ENCODE results near the gene STXBP5.

DNA sequence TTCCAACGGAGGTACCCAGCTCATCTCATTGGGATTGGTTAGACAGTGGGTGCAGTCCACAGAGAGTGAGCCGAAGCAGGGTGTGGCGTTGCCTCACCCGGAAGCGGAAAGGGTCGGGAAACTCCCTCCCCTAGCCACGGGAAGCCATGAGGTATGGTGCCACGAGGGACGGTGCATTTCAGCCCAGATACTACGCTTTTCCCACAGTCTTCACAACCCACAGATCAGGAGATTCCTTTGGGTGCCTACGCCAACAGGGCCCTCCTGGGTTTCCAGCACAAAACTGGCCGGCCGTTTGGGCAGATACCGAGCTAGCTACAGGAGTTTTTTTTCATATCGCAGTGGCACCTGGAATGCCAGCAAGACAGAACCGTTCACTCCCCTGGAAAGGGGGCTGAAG is 46.9 kb downstream of the STXBP5 start:
- TF ChIP-seq POLR2A (IDR thresholded peaks at IDR 0.05; ENCODE audit: low read length): no peak
- no peak for TF ChIP-seq FOSL2 (IDR thresholded peaks at IDR 0.05)
- no peak for TF ChIP-seq FOSL2 (CRISPR knock-in tag; IDR thresholded peaks at IDR 0.05)
- no peak for TF ChIP-seq ZC3H11A (IDR thresholded peaks at IDR 0.05)
- TF ChIP-seq, protein P1, sequence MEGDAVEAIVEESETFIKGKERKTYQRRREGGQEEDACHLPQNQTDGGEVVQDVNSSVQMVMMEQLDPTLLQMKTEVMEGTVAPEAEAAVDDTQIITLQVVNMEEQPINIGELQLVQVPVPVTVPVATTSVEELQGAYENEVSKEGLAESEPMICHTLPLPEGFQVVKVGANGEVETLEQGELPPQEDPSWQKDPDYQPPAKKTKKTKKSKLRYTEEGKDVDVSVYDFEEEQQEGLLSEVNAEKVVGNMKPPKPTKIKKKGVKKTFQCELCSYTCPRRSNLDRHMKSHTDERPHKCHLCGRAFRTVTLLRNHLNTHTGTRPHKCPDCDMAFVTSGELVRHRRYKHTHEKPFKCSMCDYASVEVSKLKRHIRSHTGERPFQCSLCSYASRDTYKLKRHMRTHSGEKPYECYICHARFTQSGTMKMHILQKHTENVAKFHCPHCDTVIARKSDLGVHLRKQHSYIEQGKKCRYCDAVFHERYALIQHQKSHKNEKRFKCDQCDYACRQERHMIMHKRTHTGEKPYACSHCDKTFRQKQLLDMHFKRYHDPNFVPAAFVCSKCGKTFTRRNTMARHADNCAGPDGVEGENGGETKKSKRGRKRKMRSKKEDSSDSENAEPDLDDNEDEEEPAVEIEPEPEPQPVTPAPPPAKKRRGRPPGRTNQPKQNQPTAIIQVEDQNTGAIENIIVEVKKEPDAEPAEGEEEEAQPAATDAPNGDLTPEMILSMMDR (IDR thresholded peaks at IDR 0.05): no peak
- TF ChIP-seq EP300 (IDR thresholded peaks at IDR 0.05): no peak
- TF ChIP-seq BHLHE40 (IDR thresholded peaks at IDR 0.05; ENCODE audit: low read depth, low read length): no peak

Data from A549 (cell line).